Brain pericyte (primary cell): Measurements from ENCODE around the gene HOXC9.

Source experiments
- DNase-seq: peaks from one replicate; pipeline ENCODE4 v3.0.0-alpha.2; 2012; ENCODE audit warnings: low read depth, low spot score

The HOXC9 gene

DNA sequence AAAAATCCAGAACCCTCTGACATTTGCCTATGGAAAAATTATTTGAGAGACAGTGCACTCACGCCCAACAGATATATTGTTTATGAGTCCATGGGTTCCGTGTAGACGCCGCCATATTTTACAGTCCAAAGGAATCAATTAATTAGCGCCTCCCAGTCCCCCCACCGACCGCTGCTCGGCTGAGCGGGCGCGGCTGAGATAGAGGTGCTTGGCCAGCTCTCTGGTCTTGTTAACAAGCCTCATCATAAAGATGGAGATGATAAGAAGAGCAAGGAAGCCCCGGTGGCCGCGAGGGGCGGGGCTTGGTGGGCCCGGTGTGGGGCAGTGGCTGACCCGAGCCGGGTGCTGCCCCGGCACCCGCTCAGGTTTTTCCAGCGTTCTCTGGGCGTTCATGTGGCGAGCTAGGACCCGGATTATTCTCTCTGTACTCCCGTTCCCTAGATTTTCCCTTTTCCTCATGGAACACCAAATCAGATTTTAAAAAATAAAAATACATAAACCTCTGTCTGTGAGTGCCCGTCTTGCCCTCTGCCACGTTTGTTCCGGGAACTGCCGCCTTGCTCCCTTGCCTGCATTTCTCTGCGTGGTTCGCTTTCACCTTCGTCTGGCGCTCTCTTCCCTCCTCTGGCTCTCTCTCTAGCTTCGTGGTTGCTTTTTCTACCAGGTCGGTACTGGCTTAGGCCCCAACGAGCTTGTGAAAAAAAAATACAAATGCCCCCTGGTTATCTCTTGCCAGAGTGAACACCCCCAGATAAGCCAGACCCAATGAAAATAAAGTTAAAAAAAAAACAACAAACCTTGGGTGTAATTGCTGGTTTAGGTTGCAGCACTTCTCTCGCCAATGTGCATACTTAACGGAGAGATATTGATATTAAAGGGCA, 36.3 kb upstream of the HOXC9 start:
- no peak for DNase-seq

GRCh38 chr12:53964315-53964713, 35.6 kb upstream of the HOXC9 start:
- no peak for DNase-seq

DNA sequence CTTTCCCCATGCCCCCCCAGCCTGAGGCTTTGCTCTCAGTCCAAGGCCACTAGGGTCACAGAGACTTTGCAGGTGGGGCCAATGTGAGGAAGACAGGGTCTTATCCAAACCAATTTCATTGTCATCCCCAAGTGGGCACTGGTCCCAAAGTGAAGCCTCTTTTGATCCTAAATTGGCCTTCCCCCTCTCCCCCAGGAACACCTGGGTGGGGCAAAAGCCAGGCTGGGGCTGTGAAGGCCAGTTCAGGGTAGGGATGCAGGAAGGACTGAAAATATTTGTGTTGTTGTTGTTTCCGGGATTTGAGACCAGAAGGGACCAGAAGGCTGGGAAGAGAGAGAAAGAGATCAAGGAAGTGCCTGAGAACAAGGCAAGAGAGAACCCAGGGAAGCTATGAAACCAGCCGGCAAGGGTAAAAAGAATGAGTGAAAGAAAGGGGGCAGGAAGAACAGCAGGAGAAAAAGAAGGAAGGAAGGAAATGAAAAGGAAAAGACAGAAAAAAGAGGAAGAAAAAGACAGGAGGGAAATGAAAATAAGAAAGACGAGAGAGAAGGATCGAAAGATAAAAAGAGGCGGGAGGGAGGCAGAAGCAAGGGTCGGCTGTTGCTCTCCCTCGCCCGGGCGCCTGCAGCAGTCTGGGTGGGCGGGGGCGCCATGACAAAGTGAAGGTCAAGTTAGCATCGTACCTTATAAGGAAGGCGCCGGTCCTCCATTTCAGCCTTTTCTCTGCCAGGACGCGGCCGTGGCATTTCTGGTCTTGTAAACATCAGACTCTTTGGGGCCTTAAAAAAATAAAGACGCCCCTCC, 34.5 kb upstream of the HOXC9 start:
- DNase-seq = no peak

- DNase-seq = no peak
Observed at GRCh38 chr12:53966085-53966384, 33.9 kb upstream of the HOXC9 start.

GRCh38 chr12:53966385-53967133, 33.4 kb upstream of the HOXC9 start:
- no peak for DNase-seq

DNA sequence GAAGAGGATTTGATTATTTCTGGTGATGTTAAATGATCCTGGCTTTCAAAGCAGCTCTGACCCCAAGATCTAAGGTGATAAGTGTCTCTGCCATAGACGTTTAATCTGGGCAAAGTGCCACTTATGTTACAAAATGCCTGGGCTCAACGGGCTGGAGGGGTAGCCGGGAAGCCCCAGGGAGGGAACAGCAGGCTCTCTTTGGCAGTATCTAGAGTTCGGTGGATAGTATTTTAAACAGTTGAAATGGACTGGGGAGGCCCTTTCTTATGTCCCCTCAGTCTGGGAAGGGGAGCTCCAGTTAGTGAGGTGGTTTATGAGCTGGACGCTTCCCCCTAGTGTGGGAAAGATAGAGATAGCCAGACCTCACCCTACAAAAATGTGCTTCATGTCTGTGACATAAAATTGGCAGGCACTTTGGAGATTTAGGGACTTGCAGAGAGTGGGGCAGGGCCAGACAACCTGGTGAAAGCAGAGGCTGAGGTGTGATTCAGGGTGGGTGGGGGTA, 32.5 kb upstream of the HOXC9 start:
- DNase-seq = no peak

DNA sequence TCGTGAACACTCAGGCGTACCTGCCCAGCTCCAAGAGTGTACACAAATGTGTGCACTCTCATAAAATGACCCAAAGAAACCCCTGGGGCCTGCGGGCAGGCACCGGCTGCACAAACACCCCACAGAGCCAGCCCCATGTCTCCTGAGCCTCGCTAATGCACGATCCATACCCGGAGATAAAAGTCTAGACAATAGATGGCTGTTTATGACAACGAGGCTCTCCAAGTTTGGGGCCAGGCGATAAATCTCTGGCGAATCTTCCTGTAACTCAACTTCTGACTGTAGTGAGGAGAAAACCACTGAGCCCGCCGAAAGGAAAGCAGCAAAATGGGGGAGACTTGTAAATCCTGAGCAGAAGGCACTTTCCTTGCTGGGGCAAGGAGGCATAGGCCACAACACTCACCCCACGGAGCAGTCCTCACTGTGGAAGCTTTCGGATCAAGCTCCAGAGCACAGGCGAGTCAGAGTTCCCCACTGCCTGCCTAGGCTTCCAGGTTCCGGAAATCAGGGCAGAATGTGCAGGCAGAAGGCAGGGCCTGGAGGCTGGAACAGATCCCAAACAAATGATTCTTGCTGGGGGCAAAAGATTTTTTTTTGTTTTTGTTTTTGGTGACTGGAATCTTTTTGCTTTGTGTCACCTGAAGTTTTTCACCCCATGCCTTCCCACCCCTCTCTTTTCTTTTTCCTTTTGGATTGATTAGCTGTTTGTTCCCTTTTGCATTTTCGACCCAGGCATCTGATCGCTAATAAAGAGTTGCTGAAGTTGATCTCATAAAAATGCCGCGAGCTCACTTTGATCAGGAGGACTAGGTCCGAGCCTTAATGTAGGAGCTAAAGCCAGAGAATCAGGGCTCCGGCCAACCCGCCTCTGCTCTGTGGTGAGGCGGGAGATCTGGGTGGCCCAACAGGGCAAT, 31.5 kb upstream of the HOXC9 start:
- no peak for DNase-seq

DNA sequence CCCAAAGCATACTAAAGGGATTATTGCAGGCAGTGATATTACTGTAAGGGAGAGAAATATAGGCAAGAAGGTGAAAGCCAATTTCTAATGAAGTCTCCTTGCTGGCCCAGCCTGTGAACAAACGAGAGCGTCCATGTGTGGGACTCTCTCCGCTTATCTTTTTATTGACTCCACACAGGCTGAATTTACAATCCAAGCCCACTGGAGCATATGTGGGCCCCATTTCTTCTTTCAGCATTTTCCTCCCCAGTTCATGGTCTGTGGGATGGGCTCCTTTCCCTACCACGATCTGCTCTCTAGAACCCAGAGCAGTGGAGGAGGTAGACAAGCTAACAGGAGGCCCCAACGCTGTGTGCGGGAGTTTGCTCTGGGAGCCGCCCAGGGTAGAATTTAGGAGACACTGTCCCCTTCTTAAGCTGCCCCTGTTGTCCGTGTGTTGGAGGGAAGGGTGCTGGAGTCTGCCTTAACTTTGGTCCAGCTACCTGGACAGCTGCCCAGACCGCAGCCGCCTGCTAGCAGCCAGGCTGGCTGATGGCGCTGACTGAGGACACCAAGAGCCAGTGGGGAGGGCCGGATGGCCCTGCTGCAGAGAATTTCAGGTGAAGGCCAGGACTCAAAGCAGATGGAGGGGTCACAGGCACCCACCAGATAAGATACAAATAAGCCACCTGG, 30.2 kb upstream of the HOXC9 start:
- DNase-seq = no peak

GRCh38 chr12:53970451-53970850, 29.5 kb upstream of the HOXC9 start:
- DNase-seq = no peak

GRCh38 chr12:53971129-53971528, 28.8 kb upstream of the HOXC9 start:
- no peak for DNase-seq

GRCh38 chr12:53971686-53972085, 28.3 kb upstream of the HOXC9 start:
- DNase-seq = no peak

DNA sequence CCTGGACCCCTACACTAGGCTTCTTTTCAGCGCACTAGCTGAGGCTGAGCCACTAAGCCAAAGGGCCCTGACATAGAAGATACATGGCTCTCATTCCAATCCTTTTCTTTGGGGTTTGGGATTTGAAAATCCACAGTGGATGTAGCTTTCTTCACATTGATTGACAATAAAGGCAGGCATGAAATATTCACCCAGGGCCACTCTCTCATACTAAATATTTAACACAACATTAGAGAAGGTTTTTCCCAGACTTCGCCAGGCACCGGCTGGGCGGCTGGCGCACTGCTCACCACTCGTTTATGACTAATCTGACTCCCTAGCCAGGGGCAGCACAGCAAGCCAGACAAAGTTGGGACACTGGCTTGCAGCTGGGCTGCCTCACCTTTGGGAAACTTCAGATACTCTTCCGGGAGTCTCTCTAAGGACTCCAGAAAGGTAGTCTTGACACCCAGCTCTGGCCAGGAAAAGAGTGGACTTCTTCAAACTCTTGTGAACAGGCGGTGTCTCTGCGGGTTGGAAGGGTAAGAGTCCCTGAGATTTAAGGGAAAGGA, 27.7 kb upstream of the HOXC9 start:
- DNase-seq = no peak

GRCh38 chr12:53972722-53973235, 27.2 kb upstream of the HOXC9 start, which contains the start of gene HOXC11:
Gene HOXC11 (plus strand): TSS chr12:53973126. CDS start chr12:53973242, 116 bp downstream.
- DNase-seq = no peak

DNA sequence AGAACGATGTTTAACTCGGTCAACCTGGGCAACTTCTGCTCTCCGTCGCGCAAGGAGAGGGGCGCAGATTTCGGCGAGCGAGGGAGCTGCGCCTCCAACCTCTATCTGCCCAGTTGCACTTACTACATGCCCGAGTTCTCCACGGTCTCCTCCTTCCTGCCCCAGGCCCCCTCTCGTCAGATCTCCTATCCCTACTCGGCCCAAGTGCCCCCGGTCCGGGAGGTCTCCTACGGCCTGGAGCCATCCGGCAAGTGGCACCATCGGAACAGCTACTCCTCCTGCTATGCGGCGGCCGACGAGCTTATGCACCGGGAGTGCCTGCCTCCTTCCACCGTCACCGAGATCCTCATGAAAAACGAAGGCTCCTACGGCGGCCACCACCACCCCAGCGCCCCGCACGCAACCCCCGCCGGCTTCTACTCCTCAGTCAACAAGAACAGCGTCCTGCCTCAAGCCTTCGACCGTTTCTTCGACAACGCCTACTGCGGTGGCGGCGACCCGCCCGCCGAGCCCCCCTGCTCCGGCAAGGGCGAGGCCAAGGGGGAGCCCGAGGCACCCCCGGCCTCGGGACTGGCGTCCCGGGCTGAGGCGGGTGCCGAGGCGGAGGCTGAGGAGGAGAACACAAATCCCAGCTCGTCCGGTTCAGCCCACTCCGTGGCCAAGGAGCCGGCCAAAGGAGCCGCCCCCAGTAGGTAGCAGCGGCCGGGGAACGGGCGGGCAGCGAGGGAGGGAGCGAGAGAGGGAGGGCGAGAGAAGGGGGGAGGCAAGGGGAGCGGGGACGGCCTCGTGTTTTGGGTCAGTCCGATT, 26.5 kb upstream of the HOXC9 start:
- no peak for DNase-seq

DNA sequence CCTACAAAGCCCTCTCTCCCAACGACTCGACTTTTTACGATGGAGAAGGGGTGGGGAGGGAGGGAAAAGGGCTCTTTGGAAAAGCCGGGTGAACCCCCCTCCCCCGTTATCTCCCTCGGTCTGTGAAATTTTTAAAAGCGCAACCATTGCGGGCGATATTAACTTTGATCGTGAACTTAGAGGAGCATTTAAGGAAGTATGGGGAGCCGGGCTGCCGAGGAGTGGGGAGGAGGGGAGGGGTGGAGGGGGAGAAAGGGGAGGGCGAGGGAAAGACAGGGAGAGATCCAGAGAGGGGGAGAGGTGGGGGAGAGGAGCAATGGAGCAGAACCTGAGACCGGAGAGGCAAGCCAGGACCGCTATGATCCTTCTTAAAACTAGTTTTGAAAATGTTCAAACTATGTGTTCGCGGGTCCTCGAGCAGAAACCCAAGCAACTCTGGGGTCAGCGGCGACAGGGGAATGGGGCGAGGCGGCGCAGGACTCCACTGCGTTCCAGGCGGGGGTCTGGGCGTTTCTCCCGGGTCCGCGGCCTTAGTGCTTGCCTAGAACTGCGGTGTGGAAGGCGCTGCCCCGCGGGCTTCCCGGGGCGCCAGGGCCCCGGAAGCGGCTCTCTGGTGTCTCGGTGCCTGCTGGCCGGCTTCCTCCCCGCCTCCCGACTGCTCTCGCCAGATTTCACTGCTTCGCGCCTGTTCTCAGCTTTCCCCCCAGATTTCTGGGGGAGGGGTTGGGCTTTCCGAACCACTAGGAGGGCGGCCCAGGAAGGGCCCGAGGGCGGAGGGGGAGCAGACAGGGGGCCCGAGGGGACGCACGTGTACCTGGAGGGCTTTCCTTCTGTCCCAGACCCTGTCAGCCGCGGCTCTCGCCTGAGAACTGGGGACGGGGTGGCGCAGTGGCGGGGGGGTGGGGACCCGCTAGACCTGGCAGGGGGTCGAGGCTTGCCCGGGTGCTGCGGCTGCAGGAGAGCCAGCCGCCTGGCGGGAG, 25.6 kb upstream of the HOXC9 start, which contains the start of gene HOTAIR:
TSS of gene HOTAIR (minus strand) at position 871 of the 980 bp plus-strand sequence.
- no peak for DNase-seq

DNA sequence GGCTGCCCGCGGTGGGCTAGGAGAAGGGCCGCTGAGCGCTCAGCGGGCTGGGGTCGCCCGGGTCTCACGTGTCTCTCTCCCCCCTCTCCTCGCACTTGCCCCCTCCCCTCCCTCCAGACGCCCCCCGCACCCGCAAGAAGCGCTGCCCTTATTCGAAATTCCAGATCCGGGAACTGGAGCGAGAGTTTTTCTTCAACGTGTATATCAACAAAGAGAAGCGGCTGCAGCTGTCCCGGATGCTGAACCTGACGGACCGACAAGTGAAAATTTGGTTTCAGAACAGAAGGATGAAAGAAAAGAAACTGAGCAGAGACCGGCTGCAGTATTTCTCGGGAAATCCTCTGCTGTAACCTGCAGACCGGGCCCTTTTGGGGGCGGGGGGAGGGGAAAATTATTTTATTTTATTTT, 24.9 kb upstream of the HOXC9 start:
- DNase-seq = no peak

DNA sequence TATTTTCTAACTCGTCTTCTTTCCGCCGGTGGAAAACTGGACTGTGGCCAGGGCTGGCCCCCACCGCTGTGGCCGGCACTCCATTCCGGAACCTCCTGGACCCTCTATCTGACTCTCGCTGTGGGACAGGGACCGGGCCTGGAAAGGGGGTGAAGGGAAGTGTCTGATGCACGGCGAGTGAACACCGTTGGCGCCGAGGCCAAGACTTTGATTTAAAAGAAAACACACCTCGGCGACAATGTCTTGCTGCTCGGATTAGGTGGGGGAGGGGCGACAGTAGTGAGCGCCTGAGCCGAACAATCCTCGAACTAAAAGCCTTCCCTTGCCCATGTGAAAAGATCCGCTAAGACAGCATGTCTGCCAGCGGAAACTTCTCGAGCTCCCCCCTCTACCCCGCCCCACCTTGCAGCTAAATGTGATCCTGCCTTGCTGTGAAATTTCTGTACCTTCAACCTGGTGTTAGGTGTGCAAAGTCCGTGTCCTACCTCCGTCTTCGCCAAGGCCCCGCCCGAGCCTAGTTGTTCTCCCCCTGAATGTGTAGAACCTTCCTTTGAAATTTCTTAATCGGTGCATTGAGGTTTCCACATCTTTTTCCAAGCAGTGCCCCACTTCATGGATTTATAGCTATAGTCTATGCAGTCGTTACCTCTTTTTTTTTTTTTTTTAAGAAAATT, 24.3 kb upstream of the HOXC9 start:
- DNase-seq = no peak
